Activated naive CD8-positive, alpha-beta T cell treated with anti-CD3 and anti-CD28 coated beads for 36 hours (primary cell): ENCODE data around the gene JAK1. TPM values are rescaled to one million over a fixed set of nuclear protein-coding genes. Genes with fewer than 3 reads are reported as not detected.

Experiments used
- DNase-seq: peaks from one replicate; pipeline ENCODE4 v3.0.0; 2021
- H3K27ac Mint-ChIP-seq: one replicate; pipeline ENCODE4 v1.8.0; 2022; ENCODE audit warnings: mild to moderate bottlenecking, moderate library complexity, mixed read lengths
- H3K27me3 Mint-ChIP-seq: one replicate; pipeline ENCODE4 v1.8.0; 2022; ENCODE audit warnings: mild to moderate bottlenecking, mixed read lengths
- H3K36me3 Mint-ChIP-seq: one replicate; pipeline ENCODE4 v1.8.0; 2021; ENCODE audit warnings: mild to moderate bottlenecking, mixed read lengths
- H3K4me1 Mint-ChIP-seq: one replicate; pipeline ENCODE4 v1.8.0; 2021; ENCODE audit warnings: mixed read lengths
- H3K4me3 Mint-ChIP-seq: one replicate; pipeline ENCODE4 v1.8.0; 2022; ENCODE audit warnings: mild to moderate bottlenecking, moderate library complexity, mixed read lengths
- H3K9me3 Mint-ChIP-seq: one replicate; pipeline ENCODE4 v1.8.0; 2022; ENCODE audit warnings: mixed read lengths
- total RNA-seq, 2 experiments: library from RNA; stranded (reverse); gene quantifications; one replicate each; pipeline ENCODE4 v1.2.3, GENCODE V29; 2021

JAK1 gene
- total RNA-seq, 2 experiments from 2014 or later = 85.6 to 88.0 TPM

DNA sequence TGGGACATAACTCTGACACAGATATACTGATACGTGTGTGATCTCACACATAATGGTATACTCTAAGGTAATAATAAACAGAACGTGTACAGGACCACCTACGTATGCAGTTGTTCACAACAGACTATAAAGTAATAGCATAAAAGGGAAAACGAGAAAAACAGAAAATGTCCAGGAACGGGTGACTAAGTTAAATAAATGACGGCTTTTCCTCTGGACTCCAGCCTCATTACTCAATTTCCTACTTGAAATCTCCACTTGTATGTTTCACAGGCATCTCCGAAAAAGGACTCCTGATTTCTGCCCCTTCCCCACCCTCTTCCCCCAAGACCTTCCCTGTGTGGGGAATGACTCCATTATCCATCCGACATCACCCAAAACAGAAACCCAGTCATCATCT, 95.1 kb downstream of the JAK1 start:
- Mint-ChIP-seq H3K27me3 (no peaks in the 10 kb centered on the region), H3K4me3 (no peak overlapping the region), H3K36me3 (peaks cover 42% of the 10 kb centered on the region), H3K9me3 (no peaks in the 10 kb centered on the region), H3K27ac (peak overlapping the region; percentile 0), H3K4me1 (peaks cover 18% of the 10 kb centered on the region)
- no peak for DNase-seq

DNA sequence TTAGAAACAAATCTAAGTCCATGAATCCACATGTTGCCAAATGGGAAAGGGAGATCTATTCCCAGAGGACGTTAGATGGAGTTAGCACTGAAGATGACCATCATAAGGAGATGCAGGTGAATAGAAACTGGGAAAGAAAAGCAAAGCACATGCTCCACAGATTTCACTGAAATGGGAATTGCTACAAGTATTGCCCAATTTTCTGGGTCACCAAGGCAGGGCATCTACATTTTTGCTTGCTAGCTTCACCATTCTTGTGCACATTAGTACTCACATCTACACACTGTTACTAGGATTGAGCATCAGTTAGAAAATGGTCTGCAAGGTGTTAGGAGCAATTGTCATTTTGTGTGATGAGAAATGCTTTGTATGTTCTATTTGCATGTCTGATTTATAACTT, 99.1 kb downstream of the JAK1 start:
- Mint-ChIP-seq H3K4me3 (no peak overlapping the region), H3K27me3 (no peaks in the 10 kb centered on the region), H3K9me3 (no peaks in the 10 kb centered on the region), H3K27ac (no peak overlapping the region), H3K36me3 (peaks cover 39% of the 10 kb centered on the region), H3K4me1 (peaks cover 22% of the 10 kb centered on the region)
- no peak for DNase-seq

DNA sequence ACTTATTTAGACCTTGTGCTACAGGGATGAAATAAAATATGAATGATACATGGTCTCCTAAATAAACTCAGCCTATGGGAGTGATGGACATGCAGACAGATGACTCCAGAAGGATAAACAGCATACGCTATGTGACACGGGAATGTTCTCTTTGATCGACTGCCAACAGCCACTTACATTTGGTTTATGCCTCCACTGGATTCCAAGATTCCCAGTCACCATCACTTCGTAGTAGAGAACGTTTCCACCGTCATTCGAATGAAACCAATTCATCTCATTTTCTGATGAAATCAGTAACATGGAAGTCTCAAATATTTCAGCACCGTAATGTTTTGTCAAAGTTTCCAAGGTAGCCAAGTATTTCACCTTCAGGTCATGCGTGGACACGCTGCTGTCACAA, 99.7 kb downstream of the JAK1 start:
- Mint-ChIP-seq H3K4me3 (no peak overlapping the region), H3K27me3 (no peaks in the 10 kb centered on the region), H3K9me3 (no peaks in the 10 kb centered on the region), H3K27ac (no peak overlapping the region), H3K36me3 (peaks cover 33% of the 10 kb centered on the region), H3K4me1 (peaks cover 22% of the 10 kb centered on the region)
- DNase-seq = no peak

DNA sequence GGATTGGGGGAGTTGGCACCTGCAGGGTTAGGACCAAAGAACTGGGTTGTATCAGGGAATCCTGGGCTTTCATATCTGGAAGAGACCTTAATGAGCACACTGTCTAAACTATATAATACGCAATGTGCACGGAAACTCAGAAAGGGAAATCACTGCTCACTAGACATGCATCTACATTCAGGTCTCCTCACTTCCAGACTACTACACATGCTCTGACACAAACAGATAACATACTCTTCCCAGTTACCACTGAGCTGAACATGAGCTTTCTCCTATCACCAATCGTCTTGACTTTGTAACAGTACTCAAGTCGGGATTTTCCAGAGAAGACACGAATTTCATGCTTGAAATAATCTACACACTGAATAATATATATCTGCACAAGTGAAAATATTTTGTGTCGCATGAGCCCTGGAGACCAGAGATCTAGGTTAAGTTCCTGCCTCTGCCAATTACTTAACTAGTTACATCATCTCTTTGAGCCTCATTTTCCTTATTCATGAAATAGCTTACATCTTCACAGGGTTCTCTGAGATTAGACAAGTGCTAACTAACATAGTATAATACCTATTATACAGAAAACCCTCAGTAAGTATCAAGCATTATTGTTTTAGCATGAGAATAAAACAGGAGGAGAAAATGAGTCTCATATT, 101.1 kb downstream of the JAK1 start:
- H3K4me1 Mint-ChIP-seq = peaks cover 18% of the 10 kb centered on the region
- DNase-seq = no peak
- H3K4me3 Mint-ChIP-seq = no peak overlapping the region
- peaks cover 26% of the 10 kb centered on the region for H3K36me3 Mint-ChIP-seq
- H3K27ac Mint-ChIP-seq = peak overlapping the region; percentile 59
- no peaks in the 10 kb centered on the region for H3K9me3 Mint-ChIP-seq
- no peaks in the 10 kb centered on the region for H3K27me3 Mint-ChIP-seq

DNA sequence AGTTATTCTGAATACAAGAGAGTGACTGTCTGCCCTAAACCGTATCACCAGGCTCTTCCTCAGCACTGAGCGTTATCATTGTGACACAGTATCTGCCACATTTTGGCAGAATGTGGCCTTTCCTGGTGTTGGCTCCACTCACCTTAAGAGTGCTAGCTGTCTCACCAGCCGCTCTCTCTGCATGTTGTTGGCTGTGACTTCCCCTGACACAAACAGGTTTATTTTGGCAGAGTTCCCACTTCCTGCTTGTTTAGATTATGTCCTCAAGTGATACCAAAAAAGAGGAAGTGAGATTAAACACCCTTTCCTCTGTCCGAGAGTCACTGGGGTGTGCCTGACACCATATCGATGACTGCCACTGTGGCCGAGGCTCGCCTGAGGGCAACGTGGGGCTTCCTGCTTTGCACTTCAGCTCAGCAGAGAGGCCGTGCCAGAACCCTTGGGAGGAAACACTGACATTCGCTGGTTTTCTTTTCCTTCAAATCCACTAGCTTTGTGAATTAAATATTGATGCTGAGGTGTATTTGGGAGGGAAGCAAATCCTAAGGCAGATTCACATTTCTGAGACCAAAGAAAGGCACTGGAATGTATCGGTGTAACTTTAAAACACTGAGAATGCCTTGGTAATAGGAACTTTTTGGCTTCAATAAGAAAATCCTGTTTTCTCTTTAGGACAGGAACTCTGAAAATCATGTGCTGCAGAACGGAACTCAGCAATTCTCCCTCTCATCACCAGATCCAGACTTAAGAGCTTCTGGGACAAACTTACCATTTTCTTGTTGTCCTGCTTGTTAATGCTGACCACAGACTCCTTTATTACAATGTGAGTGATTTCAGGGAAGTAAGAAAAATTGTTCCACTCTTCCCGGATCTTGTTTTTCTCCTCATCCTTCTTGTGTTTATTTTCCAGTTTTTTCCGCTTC, 102.1 kb downstream of the JAK1 start:
- Mint-ChIP-seq H3K9me3 (no peaks in the 10 kb centered on the region), H3K4me1 (peaks cover 18% of the 10 kb centered on the region), H3K36me3 (peaks cover 28% of the 10 kb centered on the region), H3K27ac (peak overlapping the region; percentile 64), H3K4me3 (no peak overlapping the region), H3K27me3 (no peaks in the 10 kb centered on the region)
- DNase-seq = peak; percentile 30

DNA sequence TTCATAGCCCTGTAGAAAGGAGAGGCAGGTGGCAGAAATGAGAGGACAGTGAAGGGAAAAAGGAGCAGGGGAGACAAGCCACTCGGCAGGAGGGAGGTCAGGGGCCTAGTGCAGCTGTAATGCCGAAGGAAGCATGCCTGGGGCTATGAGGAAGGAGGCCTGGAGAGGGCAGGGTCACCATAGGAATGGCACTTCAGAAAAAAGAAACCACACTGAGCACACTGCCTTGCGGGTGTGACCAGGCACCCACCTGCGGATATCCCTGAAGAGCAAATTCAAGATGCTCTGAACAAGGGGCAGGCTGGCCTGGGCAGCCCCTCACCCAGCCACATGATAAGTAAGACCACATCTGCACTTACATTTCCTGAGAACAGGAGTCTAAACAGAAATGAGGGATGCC, 104.7 kb downstream of the JAK1 start:
- peaks cover 16% of the 10 kb centered on the region for H3K4me1 Mint-ChIP-seq
- H3K36me3 Mint-ChIP-seq = peaks cover 29% of the 10 kb centered on the region
- DNase-seq = no peak
- no peaks in the 10 kb centered on the region for H3K9me3 Mint-ChIP-seq
- no peaks in the 10 kb centered on the region for H3K27me3 Mint-ChIP-seq
- H3K27ac Mint-ChIP-seq = peak overlapping the region; percentile 18
- no peak overlapping the region for H3K4me3 Mint-ChIP-seq

DNA sequence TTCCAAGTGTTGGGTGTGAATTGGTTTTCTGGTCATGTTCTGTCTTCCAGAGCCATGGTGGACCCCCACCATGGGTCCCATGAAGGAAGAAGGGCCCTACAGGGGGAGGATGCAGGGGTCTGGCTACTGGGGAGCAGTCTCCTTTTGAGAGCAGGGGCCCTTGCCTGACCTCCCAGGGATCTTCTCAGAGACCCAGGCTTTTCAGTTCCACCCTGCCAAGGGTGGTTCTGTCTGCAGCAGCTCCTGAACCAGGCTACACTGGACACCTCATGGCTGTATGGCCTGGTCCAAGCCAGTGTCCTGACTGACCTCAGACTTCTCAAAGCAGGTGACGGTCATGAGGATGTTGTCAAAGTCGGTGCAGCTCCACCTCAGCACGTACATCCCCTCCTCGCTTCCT, 109.0 kb downstream of the JAK1 start:
- Mint-ChIP-seq H3K4me1 (no peaks in the 10 kb centered on the region), H3K27me3 (no peaks in the 10 kb centered on the region), H3K27ac (no peak overlapping the region), H3K4me3 (no peak overlapping the region), H3K36me3 (peaks cover 17% of the 10 kb centered on the region), H3K9me3 (no peaks in the 10 kb centered on the region)
- no peak for DNase-seq

DNA sequence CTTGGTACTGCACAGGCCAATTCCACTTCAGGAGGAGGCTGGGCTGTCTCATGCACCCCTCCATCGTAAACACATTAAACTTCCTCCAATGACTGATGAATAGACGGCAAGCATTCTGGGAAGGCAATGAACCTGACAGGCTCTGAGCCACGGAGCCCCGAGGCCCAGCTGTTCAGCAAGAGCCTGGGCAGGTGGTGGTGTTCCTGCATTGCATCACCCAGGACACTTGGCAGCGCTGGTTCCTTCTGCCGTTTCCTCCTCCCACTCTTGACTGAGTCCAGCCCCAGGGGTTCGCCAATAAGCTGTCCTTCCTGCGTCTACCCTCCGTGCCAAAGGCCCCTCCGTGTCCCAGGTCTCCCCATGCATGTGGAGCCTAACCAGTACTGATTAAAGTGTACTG, 109.8 kb downstream of the JAK1 start:
- no peaks in the 10 kb centered on the region for H3K9me3 Mint-ChIP-seq
- no peaks in the 10 kb centered on the region for H3K27me3 Mint-ChIP-seq
- no peaks in the 10 kb centered on the region for H3K4me1 Mint-ChIP-seq
- H3K27ac Mint-ChIP-seq = no peak overlapping the region
- H3K4me3 Mint-ChIP-seq = no peak overlapping the region
- DNase-seq = no peak
- H3K36me3 Mint-ChIP-seq = peaks cover 17% of the 10 kb centered on the region

DNA sequence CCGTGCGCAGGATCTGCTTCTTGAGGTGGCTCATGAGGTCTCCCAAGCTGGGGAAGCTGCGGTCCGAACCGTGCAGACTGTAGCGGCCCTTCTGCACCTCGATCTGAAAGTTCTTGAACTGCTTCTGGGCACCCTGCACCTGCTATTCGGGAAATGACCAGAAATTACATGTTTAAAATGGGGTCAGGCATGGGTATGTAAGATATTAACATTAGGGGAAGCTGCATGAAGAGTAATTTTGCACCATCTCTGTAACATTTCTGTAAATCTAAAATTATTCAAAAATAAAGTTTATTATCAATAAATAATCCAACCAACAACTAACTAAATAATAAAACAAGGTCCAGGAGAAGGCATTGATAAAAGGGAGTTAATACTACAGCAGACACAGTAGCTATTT, 110.8 kb downstream of the JAK1 start:
- Mint-ChIP-seq H3K36me3 (peaks cover 17% of the 10 kb centered on the region), H3K4me1 (no peaks in the 10 kb centered on the region), H3K27me3 (no peaks in the 10 kb centered on the region), H3K27ac (no peak overlapping the region), H3K9me3 (no peaks in the 10 kb centered on the region), H3K4me3 (no peak overlapping the region)
- no peak for DNase-seq

DNA sequence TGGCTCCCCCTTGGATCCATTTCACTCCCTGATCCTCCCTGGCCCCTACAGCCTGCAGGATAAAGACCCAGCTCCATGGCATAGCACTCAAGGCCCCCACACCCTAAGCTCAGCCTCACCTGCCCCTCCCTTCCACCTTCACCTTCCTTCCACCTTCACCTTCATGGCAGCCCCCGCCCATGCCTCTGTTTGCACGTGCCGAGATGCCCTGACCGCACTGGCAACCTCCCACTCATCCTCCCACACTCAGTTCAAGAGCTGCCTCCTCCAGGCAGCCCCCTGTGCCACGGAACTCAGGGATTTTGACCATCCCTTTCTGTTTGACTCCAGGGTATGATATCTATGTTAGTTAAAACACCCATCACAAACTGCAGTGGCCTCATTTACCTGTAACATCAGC, 111.7 kb downstream of the JAK1 start:
- H3K9me3 Mint-ChIP-seq = no peaks in the 10 kb centered on the region
- DNase-seq = no peak
- no peaks in the 10 kb centered on the region for H3K4me1 Mint-ChIP-seq
- no peak overlapping the region for H3K4me3 Mint-ChIP-seq
- H3K27me3 Mint-ChIP-seq = no peaks in the 10 kb centered on the region
- H3K36me3 Mint-ChIP-seq = peaks cover 18% of the 10 kb centered on the region
- H3K27ac Mint-ChIP-seq = no peak overlapping the region

DNA sequence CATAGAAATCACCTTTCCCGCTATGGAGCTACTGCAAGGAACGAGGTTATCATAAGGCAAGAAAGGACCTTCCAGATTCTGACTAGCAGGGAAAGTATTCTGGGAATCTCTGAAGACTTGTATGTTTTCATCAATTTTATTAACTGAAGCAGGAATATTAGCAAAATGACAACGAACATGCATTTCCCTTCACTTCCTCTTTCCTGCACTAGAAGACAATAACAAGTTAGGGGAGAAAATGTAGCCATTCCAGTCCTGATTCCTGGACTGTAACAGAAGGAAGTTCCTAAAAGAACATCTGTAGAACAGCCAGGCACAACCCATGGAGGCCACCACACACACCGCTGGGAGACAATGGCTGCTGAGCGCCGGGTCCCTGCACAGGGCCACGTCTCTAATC, 114.7 kb downstream of the JAK1 start:
- H3K27ac Mint-ChIP-seq = no peak overlapping the region

DNA sequence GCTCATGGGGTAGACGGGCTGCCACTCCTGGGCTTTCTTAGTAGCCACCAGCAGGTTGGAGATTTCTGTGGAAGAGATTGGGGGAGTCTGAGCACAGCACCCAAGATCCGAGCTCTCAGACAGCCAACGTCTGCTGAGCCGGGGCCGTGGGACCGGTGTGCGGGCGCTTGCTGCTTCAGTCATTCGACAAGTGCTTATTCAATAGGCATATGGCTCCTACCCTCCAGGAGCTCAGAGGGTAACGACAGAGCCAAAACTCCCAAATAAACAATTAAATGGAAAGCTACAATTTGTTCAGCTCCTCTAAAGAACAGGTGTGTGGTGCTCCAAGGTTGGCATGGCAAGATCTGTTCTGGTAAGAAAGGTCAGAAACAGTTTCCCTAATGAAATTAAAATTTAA, 115.5 kb downstream of the JAK1 start:
- Mint-ChIP-seq H3K4me1 (no peaks in the 10 kb centered on the region), H3K27me3 (no peaks in the 10 kb centered on the region), H3K27ac (peak overlapping the region; percentile 3), H3K9me3 (no peaks in the 10 kb centered on the region), H3K4me3 (no peak overlapping the region), H3K36me3 (peaks cover 13% of the 10 kb centered on the region)
- no peak for DNase-seq

More for the DNA sequence above, 114.7 kb downstream of the JAK1 start:
- H3K36me3 Mint-ChIP-seq = peaks cover 9% of the 10 kb centered on the region
- H3K27me3 Mint-ChIP-seq = no peaks in the 10 kb centered on the region
- H3K4me3 Mint-ChIP-seq = no peak overlapping the region
- H3K4me1 Mint-ChIP-seq = no peaks in the 10 kb centered on the region
- no peak for DNase-seq
- H3K9me3 Mint-ChIP-seq = no peaks in the 10 kb centered on the region

DNA sequence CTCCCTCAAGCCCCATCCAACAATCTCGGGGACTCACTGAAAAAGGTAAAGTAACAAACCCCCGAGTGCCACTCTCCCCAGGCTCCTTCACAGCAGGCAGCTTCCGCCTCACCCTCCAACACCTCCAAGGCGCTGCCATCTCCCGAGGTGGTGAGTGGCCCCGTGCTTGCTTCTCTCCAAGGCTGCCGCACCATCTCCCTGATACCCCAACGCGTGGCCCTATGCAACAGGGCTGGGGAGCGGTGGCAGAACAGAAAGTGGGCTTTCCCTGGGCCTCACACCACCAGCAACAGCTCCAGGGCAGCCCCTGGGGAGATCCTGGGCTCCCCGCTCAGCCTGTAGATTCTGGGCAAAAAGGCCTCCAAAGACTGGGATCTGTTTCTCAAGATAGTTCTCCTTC, 116.4 kb downstream of the JAK1 start:
- Mint-ChIP-seq H3K36me3 (peaks cover 10% of the 10 kb centered on the region), H3K4me3 (no peak overlapping the region), H3K27me3 (no peaks in the 10 kb centered on the region), H3K4me1 (no peaks in the 10 kb centered on the region), H3K27ac (no peak overlapping the region), H3K9me3 (no peaks in the 10 kb centered on the region)
- no peak for DNase-seq

DNA sequence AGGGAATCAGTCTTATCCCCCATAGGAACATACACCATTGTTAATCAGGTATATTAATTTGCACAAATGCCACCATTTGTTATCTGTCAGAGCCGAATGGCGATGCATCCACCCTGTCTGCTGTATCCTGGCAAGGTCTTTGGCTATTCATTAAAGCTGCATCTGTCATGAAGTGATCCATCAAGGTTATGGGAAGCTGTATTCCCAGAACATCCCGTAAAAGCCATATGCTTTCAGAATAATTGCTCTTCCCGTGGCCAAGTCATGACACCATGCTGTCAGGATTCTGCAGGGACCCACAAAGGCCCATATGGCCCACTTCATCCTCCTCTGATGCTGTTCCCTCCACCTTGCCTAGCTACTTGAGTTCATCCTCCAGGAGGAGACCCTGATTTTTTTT, 117.5 kb downstream of the JAK1 start:
- Mint-ChIP-seq H3K4me1 (no peaks in the 10 kb centered on the region), H3K27me3 (no peaks in the 10 kb centered on the region), H3K9me3 (no peaks in the 10 kb centered on the region), H3K27ac (no peak overlapping the region), H3K4me3 (no peak overlapping the region), H3K36me3 (peaks cover 10% of the 10 kb centered on the region)
- no peak for DNase-seq

DNA sequence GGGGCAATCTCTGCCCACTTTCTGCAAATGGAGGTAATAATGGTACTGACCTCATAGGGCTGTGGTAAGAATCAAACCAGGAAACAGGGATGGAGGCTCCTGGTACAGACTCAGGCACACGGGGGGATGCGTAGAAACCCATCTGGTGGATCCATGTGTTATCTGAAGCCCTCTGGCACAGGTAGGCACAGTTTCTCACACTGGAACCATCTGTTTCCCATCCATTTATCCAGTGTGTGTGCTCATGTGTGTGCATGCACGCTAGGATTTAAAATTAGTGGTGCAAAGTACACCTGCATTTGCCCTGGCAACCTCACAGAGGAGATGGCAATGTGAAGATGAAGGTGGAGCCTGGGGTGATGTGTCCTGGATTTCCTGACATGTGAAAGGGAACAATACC, 118.2 kb downstream of the JAK1 start:
- H3K4me3 Mint-ChIP-seq = no peak overlapping the region
- no peaks in the 10 kb centered on the region for H3K9me3 Mint-ChIP-seq
- no peak for DNase-seq
- H3K27me3 Mint-ChIP-seq = no peaks in the 10 kb centered on the region
- H3K4me1 Mint-ChIP-seq = no peaks in the 10 kb centered on the region
- H3K27ac Mint-ChIP-seq = no peak overlapping the region
- H3K36me3 Mint-ChIP-seq = peaks cover 9% of the 10 kb centered on the region

DNA sequence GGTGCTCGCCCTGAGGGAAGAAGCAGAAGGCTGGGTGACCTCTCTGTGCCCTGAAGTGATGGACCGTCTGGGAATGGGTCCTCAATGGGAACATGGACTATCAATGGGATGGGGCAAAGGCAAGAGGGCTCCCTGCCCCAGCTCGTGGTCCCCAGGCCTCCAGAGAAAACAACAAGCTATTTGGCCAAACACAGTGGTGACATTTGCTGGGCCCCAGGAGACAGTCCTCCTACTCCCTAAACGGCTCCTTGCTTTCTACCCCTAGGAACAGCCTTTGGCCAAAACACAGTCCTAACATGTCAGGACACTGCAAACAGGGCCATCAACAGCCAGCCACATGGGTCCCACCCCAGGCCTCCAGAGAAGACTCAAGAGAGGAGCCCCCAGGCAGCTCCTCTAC, 118.7 kb downstream of the JAK1 start:
- Mint-ChIP-seq H3K27ac (no peak overlapping the region), H3K36me3 (peaks cover 8% of the 10 kb centered on the region), H3K27me3 (no peaks in the 10 kb centered on the region), H3K4me3 (no peak overlapping the region), H3K9me3 (no peaks in the 10 kb centered on the region), H3K4me1 (peaks cover 1% of the 10 kb centered on the region)
- no peak for DNase-seq
